Lower leg skin (tissue), 3 donors: ENCODE measurements around the gene TMEM184C.

Source experiments
- POLR2A ChIP-seq, 2 donors: fragments of 450-650 bp; IDR thresholded peaks; one replicate each; pipeline ENCODE4 v1.6.1; 2016 to 2017; ENCODE audit warnings: antibody characterized with exemption in 2 of 2, mild to moderate bottlenecking in 1 of 2, moderate library complexity in 1 of 2
- TF ChIP-seq, protein P1 (sequence below), 3 donors: fragments of 450-650 bp; IDR thresholded peaks; one replicate each; pipeline ENCODE4 v1.5.1; 2016; ENCODE audit warnings: antibody characterized with exemption in 3 of 3, mild to moderate bottlenecking in 3 of 3, moderate library complexity in 2 of 3

DNA sequence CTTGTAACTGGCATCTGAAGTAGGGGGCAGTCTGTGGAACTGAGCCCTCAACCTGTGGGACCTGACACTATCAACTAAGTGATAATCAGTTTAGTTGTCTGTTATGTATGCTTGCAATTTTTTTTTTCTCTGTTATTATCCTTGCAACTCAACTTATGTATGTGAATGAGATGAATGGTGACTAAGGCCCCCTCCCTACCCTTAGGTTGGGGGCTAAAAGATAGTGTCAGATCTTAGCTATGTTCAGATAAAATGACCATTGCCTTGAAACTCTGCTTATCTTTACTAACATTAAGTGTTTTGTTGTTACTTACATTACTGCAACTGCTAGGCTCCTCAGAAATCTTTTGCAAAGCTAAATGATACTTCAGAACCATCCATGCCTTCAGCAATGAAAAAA lies 31.5 kb downstream of the TMEM184C start:
- TF ChIP-seq, protein P1, sequence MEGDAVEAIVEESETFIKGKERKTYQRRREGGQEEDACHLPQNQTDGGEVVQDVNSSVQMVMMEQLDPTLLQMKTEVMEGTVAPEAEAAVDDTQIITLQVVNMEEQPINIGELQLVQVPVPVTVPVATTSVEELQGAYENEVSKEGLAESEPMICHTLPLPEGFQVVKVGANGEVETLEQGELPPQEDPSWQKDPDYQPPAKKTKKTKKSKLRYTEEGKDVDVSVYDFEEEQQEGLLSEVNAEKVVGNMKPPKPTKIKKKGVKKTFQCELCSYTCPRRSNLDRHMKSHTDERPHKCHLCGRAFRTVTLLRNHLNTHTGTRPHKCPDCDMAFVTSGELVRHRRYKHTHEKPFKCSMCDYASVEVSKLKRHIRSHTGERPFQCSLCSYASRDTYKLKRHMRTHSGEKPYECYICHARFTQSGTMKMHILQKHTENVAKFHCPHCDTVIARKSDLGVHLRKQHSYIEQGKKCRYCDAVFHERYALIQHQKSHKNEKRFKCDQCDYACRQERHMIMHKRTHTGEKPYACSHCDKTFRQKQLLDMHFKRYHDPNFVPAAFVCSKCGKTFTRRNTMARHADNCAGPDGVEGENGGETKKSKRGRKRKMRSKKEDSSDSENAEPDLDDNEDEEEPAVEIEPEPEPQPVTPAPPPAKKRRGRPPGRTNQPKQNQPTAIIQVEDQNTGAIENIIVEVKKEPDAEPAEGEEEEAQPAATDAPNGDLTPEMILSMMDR (IDR thresholded peaks at IDR 0.05), result no peak
- TF ChIP-seq POLR2A (IDR thresholded peaks at IDR 0.05), result no peak
